Measurements from ENCODE around the gene LY6G6C.
A peak's percentile ranks its signal among the peaks of the same experiment; 100 is the strongest.

The LY6G6C gene

GRCh38 chr6:31705931-31706330 is 15.6 kb downstream of the LY6G6C start:
- no peak for DNase-seq (ENCODE audit: low spot score)

GRCh38 chr6:31702819-31703716 is 18.5 kb downstream of the LY6G6C start, which contains the start of gene ABHD16A:
Gene ABHD16A (minus strand): TSS chr6:31703324. CDS start chr6:31703281, 43 bp downstream.
- DNase-seq (ENCODE audit: low spot score) = peak; percentile 98

- DNase-seq (ENCODE audit: low spot score) = no peak
Measured at GRCh38 chr6:31702405-31702818, 19.1 kb downstream of the LY6G6C start.

GRCh38 chr6:31701666-31702404 is 19.7 kb downstream of the LY6G6C start:
- DNase-seq (ENCODE audit: low spot score) = no peak

- DNase-seq (ENCODE audit: low spot score) = no peak
Measured at GRCh38 chr6:31700740-31701401, 20.7 kb downstream of the LY6G6C start.

- DNase-seq (ENCODE audit: low spot score) = no peak
Measured at GRCh38 chr6:31697555-31697954, 24.0 kb downstream of the LY6G6C start.

- DNase-seq (ENCODE audit: low spot score) = no peak
Measured at GRCh38 chr6:31693535-31693934, 28.0 kb downstream of the LY6G6C start.

GRCh38 chr6:31692886-31693285 is 28.7 kb downstream of the LY6G6C start:
- DNase-seq (ENCODE audit: low spot score) = no peak

GRCh38 chr6:31692353-31692752 is 29.2 kb downstream of the LY6G6C start:
- DNase-seq (ENCODE audit: low spot score) = no peak

GRCh38 chr6:31691564-31692108 is 29.9 kb downstream of the LY6G6C start:
- DNase-seq (ENCODE audit: low spot score) = no peak

GRCh38 chr6:31691078-31691463 is 30.5 kb downstream of the LY6G6C start:
- DNase-seq (ENCODE audit: low spot score) = no peak

- no peak for DNase-seq (ENCODE audit: low spot score)
Measured at GRCh38 chr6:31690231-31691077, 31.1 kb downstream of the LY6G6C start.

GRCh38 chr6:31689249-31690110 is 32.1 kb downstream of the LY6G6C start:
- no peak for DNase-seq (ENCODE audit: low spot score)

- DNase-seq (ENCODE audit: low spot score) = no peak
Measured at GRCh38 chr6:31687860-31688693, 33.5 kb downstream of the LY6G6C start.

GRCh38 chr6:31687321-31687720 is 34.2 kb downstream of the LY6G6C start:
- no peak for DNase-seq (ENCODE audit: low spot score)

GRCh38 chr6:31686483-31686882 is 35.1 kb downstream of the LY6G6C start:
- no peak for DNase-seq (ENCODE audit: low spot score)

GRCh38 chr6:31683591-31683990 is 38.0 kb downstream of the LY6G6C start:
- DNase-seq (ENCODE audit: low spot score) = no peak

- peak; percentile 22 for DNase-seq (ENCODE audit: low spot score)
Measured at GRCh38 chr6:31681135-31681671, 40.3 kb downstream of the LY6G6C start.
